ENCODE measurements around the gene NPHP4.

DNA sequence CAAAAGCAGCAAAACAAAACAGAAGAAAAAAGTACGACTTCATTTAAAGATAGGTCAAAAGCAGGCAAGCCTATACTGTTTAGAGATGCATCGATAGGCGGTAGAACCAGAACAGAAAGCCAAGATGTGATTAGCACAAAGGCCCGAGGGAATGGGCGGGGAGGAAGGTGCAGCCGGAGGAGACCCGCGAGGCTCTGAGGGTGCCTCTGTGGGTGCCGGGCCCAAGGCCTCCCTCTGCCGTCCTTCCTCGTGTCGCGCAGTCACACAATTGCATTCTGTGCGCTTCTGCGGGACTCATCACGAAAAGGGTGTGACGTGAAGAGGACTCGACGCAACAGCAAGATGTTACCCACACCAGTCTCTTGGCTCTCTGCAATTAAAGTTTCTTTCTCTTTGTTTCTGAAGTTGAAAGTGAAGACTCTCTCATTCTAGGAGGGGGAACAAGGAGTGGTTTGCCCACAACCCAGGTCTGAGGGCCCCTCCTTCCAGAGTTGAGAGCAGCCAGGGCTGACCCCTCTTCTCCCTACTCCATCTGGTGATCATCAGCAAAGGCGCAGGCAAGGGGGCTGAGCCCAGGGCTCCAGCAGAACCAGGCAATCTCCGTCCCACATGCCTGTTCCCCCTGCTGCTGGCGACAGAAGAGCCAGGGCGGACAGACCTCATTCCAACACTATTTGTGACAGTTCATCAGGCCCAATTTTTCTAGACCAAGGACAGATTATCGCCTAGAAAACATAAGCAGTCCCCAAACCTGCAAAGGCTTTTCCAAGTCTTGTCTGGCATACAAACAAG lies 41.0 kb downstream of the NPHP4 start:
- TF ChIP-seq EZH2 (IDR thresholded peaks at IDR 0.05) (no peak), POLR2AphosphoS5 (IDR thresholded peaks at IDR 0.05; ENCODE audit: borderline replicate concordance, low read depth, low read length) (no peak), FOXP2 (optimal IDR thresholded peaks at IDR 0.05; ENCODE audit: control extremely low read depth, extremely low read length, insufficient read depth) (no peak)

Measured in SK-N-MC (cell line).